ENCODE measurements around the gene TLE1.
"Not testable (repeated sequence)": the region's sequence is repeated elsewhere in the genome, so short reads cannot be mapped to it uniquely, and the experiment has no call there.

TLE1 gene

DNA sequence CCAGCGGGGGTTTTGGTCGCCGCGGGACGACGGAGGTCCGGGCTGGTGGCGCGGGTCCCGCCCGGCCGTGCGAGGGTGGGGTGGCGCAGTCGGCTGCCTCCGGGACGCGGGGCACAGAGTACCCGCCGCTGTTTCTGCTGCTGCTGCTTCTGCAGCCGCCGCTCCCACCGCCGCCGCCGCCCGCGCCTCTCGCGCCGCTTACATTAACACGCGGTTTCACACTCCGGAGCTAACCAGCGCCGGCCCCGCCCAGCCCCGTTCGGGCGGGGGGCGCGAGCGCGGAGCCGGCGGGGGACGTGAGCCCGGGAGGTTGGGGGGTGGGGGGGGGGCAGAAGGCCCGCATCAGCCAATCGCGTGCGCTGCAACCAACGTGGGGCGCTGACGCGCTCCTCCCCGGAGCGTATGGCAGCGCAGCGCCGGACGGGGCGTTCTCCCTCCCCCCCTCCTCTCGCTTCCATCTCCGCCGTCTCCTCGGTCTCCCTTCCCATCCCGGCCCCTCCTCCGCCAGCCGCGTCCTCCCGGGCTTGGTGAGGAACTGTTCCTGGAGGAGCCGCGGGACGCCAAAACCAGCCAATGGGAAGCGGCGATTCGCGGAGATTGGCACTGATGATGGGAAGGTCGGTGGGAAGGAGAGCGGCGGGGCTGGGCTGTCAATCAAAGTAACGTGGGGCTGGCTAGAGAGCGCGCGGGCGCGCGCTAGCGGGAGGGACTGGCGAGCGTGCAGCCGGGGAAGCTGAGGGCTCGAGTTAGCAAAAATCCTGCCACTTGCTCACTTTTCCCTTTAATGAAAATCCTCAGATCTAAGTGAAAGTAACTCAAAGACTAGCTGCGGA lies at the start of gene TLE1:
TSS of gene TLE1 (minus strand) at position 205 of the 833 bp plus-strand sequence. CDS start 1,307 bp downstream, outside the sequence.
- peak; percentile 99 for DNase-seq

- DNase-seq: no peak
Measured at GRCh38 chr9:81737871-81738507, 48.6 kb upstream of the TLE1 start.

DNA sequence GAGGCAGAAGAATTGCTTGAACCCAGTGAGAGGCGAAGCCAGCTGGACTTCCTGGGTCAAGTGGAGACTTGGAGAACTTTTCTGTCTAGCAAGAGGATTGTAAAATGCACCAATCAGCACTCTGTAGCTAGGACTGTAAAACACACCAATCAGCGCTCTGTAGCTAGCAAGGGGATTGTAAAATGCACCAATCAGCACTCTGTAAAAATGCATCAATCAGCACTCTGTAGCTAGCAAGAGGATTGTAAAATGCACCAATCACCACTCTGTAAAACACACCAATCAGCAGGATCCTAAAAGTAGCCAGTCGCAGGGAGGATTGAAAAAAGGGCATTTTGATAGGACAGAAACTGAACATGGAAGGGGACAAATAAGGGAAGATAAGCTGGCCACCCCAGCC lies 41.2 kb upstream of the TLE1 start:
- DNase-seq: not testable (repeated sequence)

DNA sequence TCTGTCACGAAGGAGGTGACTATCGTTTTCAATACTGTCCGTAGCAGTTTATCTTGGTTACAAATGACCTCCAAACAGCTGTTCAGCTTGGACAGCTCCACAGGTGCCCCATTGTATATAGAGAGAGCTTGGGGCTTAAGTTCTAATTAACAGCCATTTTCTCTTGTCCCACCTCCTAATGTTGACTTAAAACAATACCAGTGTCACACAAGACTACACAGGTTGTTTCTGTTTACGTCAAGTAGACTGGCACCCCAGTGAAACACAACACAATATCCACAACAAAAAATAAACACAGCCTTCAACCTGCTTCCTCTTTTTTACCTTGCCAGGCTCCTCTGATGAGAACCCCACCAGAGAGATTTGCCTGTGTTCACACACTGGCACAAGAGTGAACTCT lies 39.8 kb upstream of the TLE1 start:
- no peak for DNase-seq

- no peak for DNase-seq
Measured at GRCh38 chr9:81724242-81724889, 35.0 kb upstream of the TLE1 start.

DNA sequence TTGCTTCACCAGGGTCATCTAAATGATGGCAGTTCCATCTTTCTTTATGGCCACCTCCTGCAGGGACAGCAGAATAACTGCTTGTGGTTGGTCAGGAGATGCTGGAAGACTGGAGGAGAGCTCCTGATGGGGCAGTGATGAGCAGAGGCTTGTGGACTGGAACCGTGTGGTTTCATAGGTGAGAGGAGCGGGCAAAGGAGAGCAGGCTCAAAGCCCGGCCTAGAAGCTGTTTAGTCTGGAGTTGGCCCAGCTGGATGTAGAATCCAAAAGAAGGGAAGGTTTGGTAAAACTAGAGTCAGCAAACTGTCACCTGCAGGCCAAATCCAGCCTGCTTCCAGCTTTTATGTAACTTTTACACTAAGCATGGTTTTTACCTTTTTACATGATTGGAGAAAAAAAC lies 32.9 kb upstream of the TLE1 start:
- no peak for DNase-seq

DNA sequence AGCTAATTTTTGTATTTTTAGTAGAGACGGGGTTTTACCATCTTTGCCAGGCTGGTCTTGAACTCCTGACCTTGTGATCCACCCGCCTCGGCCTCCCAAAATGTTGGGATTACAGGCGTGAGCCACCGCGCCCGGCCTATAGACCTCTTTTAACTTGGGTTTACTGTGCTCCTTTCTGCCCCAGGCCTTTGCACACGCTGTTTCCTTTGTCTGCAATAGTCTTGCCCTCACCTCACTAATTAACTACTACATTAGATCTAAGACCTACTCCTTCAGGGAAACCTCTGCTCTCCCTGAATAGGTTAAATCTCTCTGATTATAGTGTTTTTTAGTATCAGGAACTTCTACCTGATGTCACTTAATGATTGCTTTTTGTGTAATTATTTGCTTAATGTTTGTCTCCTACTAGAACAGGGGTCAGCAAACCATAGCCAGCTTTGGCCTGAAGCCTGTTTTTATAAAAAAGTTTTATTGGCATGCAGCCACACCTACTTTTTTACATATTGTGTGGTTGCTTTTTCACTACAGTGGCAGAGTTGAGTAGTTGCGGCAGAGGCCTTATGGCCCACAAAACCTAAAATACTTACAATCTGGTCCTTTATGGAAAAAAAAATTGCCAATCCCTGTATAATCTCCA lies 31.2 kb upstream of the TLE1 start:
- DNase-seq: no peak

DNA sequence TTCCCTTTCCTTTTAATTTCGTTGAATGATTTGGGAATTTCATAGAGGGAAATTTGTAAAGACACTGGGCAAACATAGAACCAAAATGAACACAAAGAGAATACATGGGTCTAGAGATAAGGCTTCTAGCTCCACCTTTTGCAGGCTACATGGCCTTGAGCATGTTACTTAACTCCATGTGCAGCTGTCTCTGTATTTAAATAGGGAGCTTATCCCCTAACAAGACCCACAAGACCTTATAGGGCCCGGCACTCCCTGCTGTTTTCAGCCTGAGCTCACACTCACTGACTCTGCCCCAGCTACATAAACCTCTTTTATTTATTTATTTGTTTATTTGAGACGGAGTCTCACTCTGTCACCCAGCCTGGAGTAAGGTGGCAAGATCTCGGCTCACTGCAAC lies 30.6 kb upstream of the TLE1 start:
- no peak for DNase-seq

GRCh38 chr9:81718244-81718643 lies 28.9 kb upstream of the TLE1 start:
- no peak for DNase-seq

GRCh38 chr9:81717747-81718077 lies 28.4 kb upstream of the TLE1 start:
- DNase-seq: no peak

DNA sequence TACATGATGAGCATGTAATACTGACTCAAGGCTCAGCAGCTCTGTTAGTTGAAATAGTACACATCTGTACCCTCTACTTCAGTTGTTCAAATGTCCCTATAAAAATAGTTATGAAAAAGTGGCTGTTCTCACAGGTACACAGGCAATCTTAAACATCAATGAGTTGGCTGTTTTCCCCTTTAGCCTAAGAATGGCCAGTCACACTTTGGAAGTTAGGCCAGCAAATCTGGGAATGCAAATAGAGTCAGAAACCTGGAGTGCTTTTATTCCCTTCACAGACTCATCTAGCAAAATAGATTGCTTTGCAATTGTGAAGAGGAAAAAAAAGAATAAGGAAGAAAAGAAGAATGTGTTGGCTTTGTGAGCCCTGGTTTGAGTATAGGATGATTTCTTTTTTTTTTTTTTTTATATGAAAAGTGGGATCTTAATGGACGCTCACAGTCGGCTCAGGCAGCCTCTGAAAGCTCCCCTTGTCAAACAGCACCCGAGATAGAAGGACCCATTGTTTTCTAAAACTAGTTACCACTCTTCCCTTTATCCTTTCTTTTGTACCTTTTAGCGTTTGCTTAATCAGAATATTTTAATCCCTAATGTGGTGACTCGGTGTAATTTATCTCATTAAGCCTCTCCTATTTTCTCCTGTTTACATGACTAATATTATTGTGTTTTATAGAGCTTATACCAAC lies 27.9 kb upstream of the TLE1 start:
- DNase-seq: no peak

- no peak for DNase-seq
Measured at GRCh38 chr9:81716409-81716808, 27.1 kb upstream of the TLE1 start.

- DNase-seq: no peak
Measured at GRCh38 chr9:81705578-81705977, 16.2 kb upstream of the TLE1 start.

GRCh38 chr9:81694541-81694940 lies 5.2 kb upstream of the TLE1 start:
- no peak for DNase-seq

DNA sequence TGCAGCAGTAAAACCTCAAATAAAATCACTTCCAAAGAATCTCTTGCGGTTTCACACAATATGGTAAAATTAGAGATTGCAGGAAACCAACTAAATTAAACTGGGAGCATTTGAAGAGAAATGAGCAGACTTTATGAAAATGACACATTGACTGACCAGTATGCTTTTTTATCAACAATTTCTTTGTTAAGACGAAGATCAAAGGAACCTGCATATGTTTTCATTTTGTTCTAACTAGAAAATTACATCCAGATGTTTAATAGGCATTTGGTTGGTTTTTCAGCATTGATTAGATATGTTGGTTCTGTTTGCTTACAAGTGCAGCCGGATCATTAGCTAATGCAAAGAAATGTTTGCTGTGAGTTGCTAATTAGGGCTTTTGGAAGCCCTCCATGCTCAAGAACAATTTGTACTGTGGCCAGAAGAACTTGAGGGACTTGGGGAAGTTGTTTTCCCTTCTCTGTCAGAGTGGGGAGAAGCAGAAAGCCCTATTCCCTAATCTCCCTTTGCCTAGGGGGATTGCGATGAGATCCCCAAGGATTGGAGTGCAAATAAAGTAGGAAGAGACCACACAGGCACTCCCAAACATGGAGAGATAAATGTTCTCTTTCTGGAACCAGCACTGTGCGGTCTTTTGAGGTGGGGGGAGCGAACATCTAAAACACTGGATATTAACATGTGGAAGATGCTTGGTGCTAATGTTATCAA lies 4.5 kb upstream of the TLE1 start:
- DNase-seq: no peak

GRCh38 chr9:81690251-81690851 lies 1.0 kb upstream of the TLE1 start:
- DNase-seq: no peak

GRCh38 chr9:81689093-81689342 lies 329 bp downstream of the TLE1 start:
- not testable (repeated sequence) for DNase-seq

- DNase-seq: peak; percentile 21
Measured at GRCh38 chr9:81688262-81689092, 870 bp downstream of the TLE1 start.

- DNase-seq: no peak
Measured at GRCh38 chr9:81687521-81688261, 1.7 kb downstream of the TLE1 start.

Measured in NCI-H1092 (cell line).